ENCODE results near the gene MEX3C.

The MEX3C gene

GRCh38 chr18:51133580-51134160 lies 63.8 kb downstream of the MEX3C start:
- Histone ChIP-seq H3K79me2 (ENCODE audit: insufficient read depth, low read length) (no peaks in the 10 kb centered on the region), H4K20me1 (ENCODE audit: insufficient read depth, low read length, poor library complexity, severe bottlenecking) (no peaks in the 10 kb centered on the region), H3K9me2 (replicated peaks; ENCODE audit: low read depth, low read length) (no peaks in the 10 kb centered on the region), H3K4me3 (ENCODE audit: low read length, poor library complexity, severe bottlenecking) (no peak overlapping the region), H2AFZ (ENCODE audit: low read length) (no peak overlapping the region), H3K9ac (ENCODE audit: low read depth, low read length, poor library complexity, severe bottlenecking) (no peak overlapping the region), H3F3A (ENCODE audit: low read depth) (no peaks in the 10 kb centered on the region), H3K4me1 (ENCODE audit: insufficient read depth, low read length, poor library complexity, severe bottlenecking) (no peaks in the 10 kb centered on the region), H3K36me3 (ENCODE audit: insufficient read depth, low read length) (no peaks in the 10 kb centered on the region), H3K27me3 (ENCODE audit: insufficient read depth, low read length, poor library complexity, severe bottlenecking) (no peaks in the 10 kb centered on the region), H3K4me2 (ENCODE audit: low read depth, low read length, poor library complexity, severe bottlenecking) (no peak overlapping the region), H3K9me3 (ENCODE audit: insufficient read depth, low read depth, low read length) (no peaks in the 10 kb centered on the region)
- TF ChIP-seq EZH2phosphoT487 (IDR thresholded peaks at IDR 0.05; ENCODE audit: borderline replicate concordance) = no peak

GRCh38 chr18:51132256-51132935 lies 65.1 kb downstream of the MEX3C start:
- Histone ChIP-seq H3K27me3 (ENCODE audit: insufficient read depth, low read length, poor library complexity, severe bottlenecking) (no peaks in the 10 kb centered on the region), H3K79me2 (ENCODE audit: insufficient read depth, low read length) (no peaks in the 10 kb centered on the region), H3K9ac (ENCODE audit: low read depth, low read length, poor library complexity, severe bottlenecking) (no peak overlapping the region), H3K4me1 (ENCODE audit: insufficient read depth, low read length, poor library complexity, severe bottlenecking) (no peaks in the 10 kb centered on the region), H3K9me3 (ENCODE audit: insufficient read depth, low read depth, low read length) (no peaks in the 10 kb centered on the region), H4K20me1 (ENCODE audit: insufficient read depth, low read length, poor library complexity, severe bottlenecking) (no peaks in the 10 kb centered on the region), H3K9me2 (replicated peaks; ENCODE audit: low read depth, low read length) (no peaks in the 10 kb centered on the region), H2AFZ (ENCODE audit: low read length) (no peak overlapping the region), H3K4me3 (ENCODE audit: low read length, poor library complexity, severe bottlenecking) (no peak overlapping the region), H3K4me2 (ENCODE audit: low read depth, low read length, poor library complexity, severe bottlenecking) (no peak overlapping the region), H3F3A (ENCODE audit: low read depth) (no peaks in the 10 kb centered on the region), H3K36me3 (ENCODE audit: insufficient read depth, low read length) (no peaks in the 10 kb centered on the region)
- TF ChIP-seq CTCF (conservative IDR thresholded peaks at IDR 0.05; ENCODE audit: low read length) = no peak
- no peak for TF ChIP-seq EZH2phosphoT487 (IDR thresholded peaks at IDR 0.05; ENCODE audit: borderline replicate concordance)

- Histone ChIP-seq H3F3A (ENCODE audit: low read depth) (no peaks in the 10 kb centered on the region), H3K27me3 (ENCODE audit: insufficient read depth, low read length, poor library complexity, severe bottlenecking) (no peaks in the 10 kb centered on the region), H3K9me2 (replicated peaks; ENCODE audit: low read depth, low read length) (no peaks in the 10 kb centered on the region), H3K4me3 (ENCODE audit: low read length, poor library complexity, severe bottlenecking) (no peak overlapping the region), H4K20me1 (ENCODE audit: insufficient read depth, low read length, poor library complexity, severe bottlenecking) (no peaks in the 10 kb centered on the region), H3K9me3 (ENCODE audit: insufficient read depth, low read depth, low read length) (no peaks in the 10 kb centered on the region), H3K4me2 (ENCODE audit: low read depth, low read length, poor library complexity, severe bottlenecking) (no peak overlapping the region), H3K4me1 (ENCODE audit: insufficient read depth, low read length, poor library complexity, severe bottlenecking) (no peaks in the 10 kb centered on the region), H3K36me3 (ENCODE audit: insufficient read depth, low read length) (no peaks in the 10 kb centered on the region), H3K9ac (ENCODE audit: low read depth, low read length, poor library complexity, severe bottlenecking) (no peak overlapping the region), H2AFZ (ENCODE audit: low read length) (no peak overlapping the region), H3K79me2 (ENCODE audit: insufficient read depth, low read length) (no peaks in the 10 kb centered on the region)
- TF ChIP-seq CTCF (conservative IDR thresholded peaks at IDR 0.05; ENCODE audit: low read length) (no peak), EZH2phosphoT487 (IDR thresholded peaks at IDR 0.05; ENCODE audit: borderline replicate concordance) (no peak)
These were observed 68.9 kb downstream of the MEX3C start for GRCh38 chr18:51128533-51128932.

- no peaks in the 10 kb centered on the region for H3F3A ChIP-seq (ENCODE audit: low read depth)
- no peak overlapping the region for H2AFZ ChIP-seq (ENCODE audit: low read length)
- H3K27me3 ChIP-seq (ENCODE audit: insufficient read depth, low read length, poor library complexity, severe bottlenecking) = no peaks in the 10 kb centered on the region
- H3K79me2 ChIP-seq (ENCODE audit: insufficient read depth, low read length) = no peaks in the 10 kb centered on the region
- no peaks in the 10 kb centered on the region for H3K9me2 ChIP-seq (replicated peaks; ENCODE audit: low read depth, low read length)
- H3K9me3 ChIP-seq (ENCODE audit: insufficient read depth, low read depth, low read length) = no peaks in the 10 kb centered on the region
- no peak overlapping the region for H3K4me2 ChIP-seq (ENCODE audit: low read depth, low read length, poor library complexity, severe bottlenecking)
- H3K36me3 ChIP-seq (ENCODE audit: insufficient read depth, low read length) = no peaks in the 10 kb centered on the region
- H4K20me1 ChIP-seq (ENCODE audit: insufficient read depth, low read length, poor library complexity, severe bottlenecking) = no peaks in the 10 kb centered on the region
- no peak overlapping the region for H3K4me3 ChIP-seq (ENCODE audit: low read length, poor library complexity, severe bottlenecking)
- no peaks in the 10 kb centered on the region for H3K4me1 ChIP-seq (ENCODE audit: insufficient read depth, low read length, poor library complexity, severe bottlenecking)
- TF ChIP-seq CTCF (conservative IDR thresholded peaks at IDR 0.05; ENCODE audit: low read length) = no peak
- no peak for TF ChIP-seq EZH2phosphoT487 (IDR thresholded peaks at IDR 0.05; ENCODE audit: borderline replicate concordance)
- no peak overlapping the region for H3K9ac ChIP-seq (ENCODE audit: low read depth, low read length, poor library complexity, severe bottlenecking)
These were observed 69.8 kb downstream of the MEX3C start for GRCh38 chr18:51127664-51128063.
